GM18502 (cell line): Measurements from ENCODE around the gene KAZN.
"Not testable (repeated sequence)": the region's sequence is repeated elsewhere in the genome, so short reads cannot be mapped to it uniquely, and the experiment has no call there.

Source experiments
- ATAC-seq: cut with Tn5 transposase; IDR thresholded peaks from one replicate; pipeline ENCODE4 v1.9.1; 2021; ENCODE audit warnings: mild to moderate bottlenecking; ENCODE audit not compliant: unreplicated experiment, poor library complexity

Gene KAZN

DNA sequence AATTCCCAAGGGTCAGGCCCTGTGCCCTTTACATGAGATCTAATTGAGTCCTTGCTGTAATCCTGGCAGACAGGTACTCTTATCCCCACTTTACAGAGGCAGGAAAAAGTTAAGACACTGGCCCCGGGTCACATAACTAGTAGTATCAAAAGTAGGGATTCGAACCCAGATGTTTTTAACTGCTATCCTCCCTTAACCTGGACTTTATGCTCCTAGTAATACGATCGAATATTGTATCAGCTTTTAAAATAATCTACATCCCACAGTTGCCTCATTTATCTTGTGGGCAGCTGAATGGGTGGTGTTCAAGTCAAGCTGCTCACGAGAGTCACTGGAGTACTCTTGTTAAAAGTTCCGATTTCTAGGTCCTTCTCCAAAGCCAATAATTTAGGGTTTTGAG, 529.6 kb downstream of the KAZN start:
- ATAC-seq = no peak

DNA sequence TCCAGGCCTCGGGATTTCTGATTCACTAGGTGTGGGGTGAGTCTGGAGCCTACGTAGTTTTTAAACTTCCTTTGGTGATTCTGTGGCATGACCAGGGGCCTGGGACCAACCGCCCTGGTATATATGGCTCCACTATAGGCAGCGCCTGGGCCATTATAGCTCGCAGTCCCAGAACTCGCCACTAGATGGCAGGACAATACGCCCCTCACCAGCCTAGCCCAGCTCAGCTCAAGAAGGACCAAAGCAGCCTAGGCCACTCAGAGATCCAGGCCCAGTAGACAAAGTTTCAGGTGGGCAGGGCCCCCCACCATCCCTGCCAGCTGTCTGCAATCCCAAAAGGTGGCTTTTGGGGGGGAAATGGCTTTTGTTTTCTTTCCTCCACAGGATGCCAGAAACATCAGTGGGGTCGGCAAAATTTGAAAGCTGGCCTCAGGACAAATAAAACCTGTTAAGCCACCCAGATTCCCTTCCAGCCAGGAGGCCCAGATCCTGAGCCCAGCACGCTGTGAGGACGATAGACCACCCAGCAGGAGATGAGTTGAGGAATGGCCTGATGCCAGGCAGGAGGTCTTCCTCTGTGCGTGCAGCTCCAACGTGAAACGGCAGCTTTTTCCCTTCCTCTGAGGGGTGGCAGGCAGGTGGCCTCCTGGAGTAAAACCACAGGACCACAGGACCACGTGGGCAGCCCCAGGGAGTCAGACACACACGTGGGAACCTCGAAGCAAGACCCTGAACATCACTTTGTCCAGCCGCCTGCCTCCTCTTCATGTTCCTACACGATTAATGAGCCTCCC, 530.2 kb downstream of the KAZN start:
- peak; percentile 59 for ATAC-seq

DNA sequence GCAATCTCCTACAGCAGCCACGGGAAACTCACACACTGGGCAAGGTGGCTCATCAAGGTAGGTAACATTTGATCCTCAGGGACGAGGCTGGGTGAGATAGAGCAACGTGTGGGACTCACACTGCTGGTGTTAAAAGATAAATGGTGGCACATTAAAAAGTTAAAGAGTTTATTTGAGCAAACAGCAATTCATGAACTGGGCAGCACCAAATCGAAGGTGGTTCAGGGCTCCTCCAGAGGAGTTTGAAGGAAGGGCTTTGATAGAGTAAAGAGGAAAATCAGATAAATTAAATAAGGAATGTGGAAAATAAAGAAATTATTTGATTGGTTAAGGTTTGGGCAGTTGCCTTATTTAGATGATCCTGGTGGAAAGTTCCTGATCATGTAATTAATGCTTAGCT, 531.5 kb downstream of the KAZN start:
- ATAC-seq = no peak

DNA sequence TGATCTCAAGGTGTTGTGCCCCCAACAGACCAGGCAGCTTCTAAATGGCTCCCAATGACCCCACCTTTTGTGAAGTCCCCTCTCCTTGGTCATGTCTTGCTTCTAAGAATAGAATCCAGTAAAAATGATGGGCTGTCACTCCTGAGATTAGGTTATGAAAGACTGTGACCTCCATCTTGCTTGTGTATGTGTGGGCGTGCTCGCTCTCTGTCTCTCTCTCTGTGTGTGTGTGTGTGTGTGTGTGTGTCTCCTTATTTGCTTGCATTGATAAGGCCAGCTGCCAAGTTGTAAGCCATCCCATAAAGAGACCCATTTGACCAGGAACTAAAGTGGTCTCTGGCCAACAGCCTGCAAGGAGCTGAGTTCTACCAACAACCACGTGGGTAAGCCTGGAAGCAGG, 532.1 kb downstream of the KAZN start:
- ATAC-seq = no peak

DNA sequence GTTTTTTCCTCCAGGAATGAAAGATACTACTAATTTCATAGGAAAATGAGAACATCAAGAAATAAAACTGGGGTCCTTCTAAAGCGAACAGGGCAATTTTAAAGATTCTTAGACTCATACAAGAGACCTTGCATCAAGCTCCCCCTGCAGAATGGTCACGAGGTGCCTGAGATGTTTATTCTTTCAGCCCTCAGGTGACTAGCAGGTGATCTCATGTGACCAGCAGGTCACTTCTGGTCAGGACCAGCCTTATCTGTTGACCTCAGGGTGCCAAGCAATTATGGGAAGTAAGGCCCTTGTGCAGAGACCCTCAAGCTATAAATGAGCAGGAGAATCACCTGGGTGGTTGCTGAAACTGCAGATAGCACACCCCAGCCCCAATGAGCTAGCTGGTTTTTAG, 534.5 kb downstream of the KAZN start:
- ATAC-seq = no peak

DNA sequence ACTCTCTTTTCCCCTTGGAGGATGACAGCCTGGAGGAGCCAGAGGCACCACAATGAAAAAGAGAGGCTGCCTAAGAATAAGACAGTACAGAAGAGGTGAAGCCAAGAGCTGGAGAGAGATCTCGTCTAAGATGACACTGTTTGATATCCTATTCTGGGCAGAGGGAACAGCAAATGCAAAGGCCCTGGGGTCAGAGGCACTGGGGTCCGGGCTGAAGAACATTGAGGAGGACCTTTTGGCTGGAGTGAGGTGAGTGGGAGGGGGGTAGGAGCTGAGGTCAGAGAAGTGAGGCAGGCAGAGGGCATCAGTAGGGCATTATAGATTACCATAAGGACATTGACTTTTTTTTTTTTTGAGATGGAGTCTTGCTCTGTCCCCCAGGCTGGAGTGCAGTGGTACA, 535.8 kb downstream of the KAZN start:
- ATAC-seq = no peak

DNA sequence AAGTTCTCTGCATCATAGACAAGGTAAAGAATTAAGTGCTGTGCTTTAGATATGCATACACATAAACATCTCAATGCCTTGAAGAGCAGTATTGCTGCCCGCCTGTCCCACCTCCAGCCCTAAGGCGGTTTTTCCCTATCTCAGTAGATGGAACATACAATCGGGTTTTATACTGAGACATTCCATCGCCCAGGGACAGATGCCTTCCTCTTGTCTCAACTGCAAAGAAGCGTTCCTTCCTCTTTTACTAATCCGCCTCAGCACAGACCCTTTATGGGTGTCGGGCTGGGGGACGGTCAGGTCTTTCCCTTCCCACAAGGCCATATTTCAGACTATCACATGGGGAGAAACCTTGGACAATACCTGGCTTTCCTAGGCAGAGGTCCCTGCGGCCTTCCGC, 537.1 kb downstream of the KAZN start:
- not testable (repeated sequence) for ATAC-seq

DNA sequence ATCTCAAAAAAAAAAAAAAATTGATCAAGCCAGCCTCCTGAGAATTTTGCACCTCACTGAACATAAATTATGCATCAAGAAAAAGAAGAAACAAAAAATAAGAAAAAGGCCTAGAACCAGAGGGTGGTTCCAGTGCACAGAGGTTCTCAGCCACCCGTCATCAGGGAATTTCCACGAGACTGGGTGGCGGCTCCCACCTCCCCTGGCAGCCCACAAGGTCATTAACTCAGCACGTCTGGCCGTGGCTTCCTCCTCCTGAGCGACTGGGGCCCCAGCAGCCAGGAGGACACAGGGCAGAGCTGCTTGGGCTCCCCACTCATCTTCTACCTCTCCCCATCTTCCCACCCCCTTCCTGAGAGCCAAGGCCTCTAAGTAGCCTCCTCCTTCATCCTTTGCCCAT, 539.3 kb downstream of the KAZN start:
- ATAC-seq = no peak

DNA sequence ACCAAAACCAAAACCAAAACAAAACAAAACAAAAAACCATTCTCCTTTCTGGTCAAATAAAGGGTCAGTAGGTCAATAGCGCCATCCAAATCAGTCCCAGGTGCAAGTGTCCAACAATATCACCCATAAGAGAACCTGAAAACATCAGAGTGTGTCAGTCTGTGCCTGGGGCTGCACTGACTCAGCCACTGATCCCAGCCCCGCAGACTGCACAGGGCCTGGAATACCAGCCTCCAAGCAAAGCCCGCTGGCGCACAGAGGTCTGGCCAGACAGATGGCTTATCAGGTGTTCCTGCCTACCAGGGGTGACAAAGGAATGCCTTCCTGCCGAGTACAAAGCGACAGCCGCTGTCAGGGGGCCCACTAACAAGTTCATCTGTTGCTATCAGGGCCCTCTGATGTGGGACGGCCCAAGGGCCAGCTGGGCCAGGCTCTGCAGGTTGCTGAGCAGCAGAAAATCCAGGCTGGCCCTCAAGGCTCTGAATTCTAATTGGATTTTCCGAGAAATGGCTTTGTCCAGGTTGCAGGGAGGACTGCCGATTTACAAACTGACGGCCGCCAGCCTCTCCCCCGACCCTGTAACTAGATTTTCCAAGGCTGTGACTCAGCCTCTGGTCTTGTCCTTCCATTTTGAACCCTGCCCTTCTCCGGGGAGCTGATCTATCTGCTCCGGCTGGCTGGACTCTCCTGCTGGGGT, 541.3 kb downstream of the KAZN start:
- ATAC-seq = no peak

DNA sequence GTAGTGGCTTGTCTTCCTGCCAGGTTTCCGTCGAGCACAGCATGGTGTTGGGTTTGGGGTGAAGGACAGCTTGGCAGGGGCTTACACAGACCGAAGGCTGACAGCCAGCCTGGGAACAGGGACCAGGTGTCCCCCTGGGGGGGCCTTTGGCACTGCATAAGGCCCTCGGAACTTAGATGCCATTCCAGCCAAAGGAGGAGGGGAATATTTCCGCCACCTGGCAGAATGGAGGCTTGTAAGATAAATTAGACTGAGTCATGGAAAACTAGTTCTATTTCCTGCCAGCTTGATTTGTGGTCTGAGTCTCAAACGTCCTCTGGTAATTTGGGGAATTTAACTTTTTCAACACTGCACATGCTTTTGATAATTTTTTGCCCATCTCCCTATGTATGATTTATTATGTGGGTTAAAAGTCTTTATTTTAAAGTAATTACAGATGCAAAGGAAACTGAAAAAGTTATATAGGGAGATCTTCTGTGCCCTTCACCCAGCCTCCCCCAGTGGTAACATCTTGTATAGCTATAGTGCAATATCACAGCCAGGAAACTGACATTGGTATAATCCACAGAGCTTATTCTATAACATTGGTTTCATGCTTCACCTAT, 543.6 kb downstream of the KAZN start:
- ATAC-seq = no peak

DNA sequence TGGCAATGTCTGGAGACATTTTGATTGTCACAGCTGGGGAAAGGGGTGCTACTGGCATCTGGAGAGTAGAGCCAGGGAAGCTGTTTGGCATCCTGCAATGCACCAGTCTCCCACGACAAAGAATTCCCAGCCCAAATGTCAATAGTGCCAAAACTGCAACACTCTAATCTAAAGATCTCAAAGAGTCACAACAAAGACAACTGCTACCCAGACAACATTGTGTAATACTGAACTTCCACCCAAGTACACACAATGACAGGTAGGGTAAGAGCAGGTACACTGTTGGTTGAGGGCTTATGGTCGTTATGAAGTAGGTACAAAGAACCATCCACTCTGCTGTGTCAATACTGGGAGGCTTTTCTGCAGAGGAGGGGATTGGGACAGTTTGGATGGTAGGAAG, 546.8 kb downstream of the KAZN start:
- ATAC-seq = no peak

DNA sequence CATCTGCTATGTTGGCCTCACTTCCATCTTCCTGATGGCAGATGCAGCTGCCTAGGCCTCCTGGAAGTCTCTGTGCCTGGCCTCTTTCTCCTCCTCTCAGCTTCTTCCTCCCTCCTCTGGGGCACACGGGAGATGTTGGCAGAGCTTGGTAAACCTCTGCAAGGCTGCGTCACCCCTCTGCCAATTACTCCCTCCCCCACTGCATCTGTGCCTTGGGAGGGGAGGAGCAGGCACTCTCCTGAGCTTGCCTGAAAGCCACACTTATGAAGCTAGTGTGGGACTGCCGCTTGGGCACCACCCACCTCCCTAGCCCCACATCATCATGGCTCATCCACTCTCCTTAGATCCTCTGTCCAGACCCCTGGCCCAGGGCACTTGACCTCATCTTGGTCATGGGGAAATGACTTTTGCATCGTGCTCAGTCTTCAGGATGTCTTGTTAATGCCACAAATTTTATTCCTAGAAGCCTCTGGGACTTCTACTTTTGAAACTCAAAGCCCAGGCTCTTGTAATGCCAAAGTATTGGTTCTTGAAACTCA, 547.7 kb downstream of the KAZN start:
- no peak for ATAC-seq

DNA sequence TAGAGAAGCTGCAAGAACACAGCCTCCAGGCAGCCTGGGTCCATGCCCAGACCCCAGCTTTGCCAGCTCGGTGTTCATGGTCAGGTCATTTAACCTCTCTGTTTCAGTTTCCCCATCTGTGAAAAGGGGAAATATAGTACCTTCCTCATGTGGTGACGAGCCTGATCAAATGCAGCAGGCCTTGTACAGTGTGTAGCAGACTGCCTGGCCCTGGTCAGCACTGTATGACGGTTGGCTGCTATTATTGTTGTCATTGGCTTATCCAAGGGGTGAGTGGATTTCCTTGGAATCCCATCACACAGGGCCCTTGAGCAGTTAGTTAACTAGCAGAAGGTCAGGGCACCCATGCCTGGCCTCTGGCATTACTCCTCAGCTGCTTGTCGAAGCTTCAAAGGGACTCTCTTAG, 548.5 kb downstream of the KAZN start:
- ATAC-seq = no peak

DNA sequence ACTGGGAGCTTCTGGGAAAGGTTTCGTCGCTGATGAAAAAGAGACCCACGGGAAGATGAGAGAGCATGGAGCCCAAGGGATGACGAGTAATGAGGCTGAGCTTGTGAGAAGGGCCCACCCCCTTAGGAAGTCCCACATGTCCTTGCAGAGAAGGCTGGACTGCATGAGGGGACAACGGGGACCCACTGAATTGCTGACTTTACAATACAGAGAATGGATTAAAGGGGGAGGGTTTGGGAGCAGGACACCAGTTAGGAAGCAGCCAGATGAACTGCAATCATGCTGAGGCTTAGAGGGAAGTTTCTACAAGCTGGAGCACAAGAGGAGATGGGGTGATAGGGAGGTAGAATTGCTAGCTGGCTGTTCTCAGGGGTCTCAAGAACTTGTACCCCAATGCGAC, 549.5 kb downstream of the KAZN start:
- no peak for ATAC-seq

DNA sequence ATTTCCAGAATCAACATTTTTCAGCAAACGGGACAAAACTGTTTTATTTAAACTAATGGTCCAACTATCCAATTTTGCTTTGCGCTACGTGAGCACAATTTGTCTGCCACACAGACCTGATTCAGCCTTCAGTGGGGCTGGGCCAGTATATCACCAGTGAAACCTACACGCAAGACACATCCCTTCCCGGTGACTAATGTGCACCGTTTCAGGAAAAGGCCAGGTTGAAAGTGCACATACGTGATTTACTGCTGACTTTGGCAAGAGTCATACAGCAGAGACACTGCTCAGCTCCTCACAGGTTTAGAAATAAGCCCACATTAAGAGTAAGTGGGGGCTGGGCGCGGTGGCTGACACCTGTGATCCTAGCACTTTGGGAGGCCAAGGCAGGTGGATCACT, 550.0 kb downstream of the KAZN start:
- no peak for ATAC-seq

DNA sequence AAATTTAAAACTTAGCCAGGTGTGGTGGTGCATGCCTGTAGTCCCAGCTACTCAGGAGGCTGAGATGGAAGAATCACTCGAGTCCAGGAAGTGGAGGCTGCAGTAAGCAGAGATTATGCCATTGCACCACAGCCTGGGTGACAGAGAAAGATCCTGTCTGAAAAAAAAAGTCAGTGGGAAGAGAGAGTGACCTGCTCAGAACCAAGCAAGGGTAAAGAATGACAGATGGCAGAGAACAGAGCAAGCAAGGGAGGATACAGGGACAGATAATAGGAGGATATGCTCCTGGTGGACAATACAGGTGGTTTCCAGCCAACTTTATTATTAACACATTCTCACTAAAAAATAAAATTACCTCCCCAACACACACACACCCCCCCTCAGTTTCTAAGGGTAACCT, 550.5 kb downstream of the KAZN start:
- no peak for ATAC-seq

DNA sequence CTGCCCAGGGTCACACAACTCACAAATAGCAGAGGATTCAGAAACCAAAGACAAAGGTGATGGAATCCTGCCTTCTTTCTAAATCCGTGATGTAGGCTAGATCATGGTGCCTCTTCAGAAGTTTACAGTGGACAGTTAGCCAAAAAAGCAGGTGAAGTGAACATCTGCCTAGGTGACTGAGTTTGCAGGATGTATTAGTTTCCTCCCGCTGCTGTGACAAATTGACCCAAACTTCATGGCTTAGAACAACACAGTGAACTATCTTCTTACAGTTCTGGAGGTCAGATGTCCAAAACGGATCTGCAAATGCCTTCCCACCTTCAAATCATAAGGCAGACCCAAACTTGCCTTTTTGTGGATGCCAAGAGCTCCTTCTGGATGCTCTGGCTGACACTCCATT, 551.9 kb downstream of the KAZN start:
- ATAC-seq = no peak

DNA sequence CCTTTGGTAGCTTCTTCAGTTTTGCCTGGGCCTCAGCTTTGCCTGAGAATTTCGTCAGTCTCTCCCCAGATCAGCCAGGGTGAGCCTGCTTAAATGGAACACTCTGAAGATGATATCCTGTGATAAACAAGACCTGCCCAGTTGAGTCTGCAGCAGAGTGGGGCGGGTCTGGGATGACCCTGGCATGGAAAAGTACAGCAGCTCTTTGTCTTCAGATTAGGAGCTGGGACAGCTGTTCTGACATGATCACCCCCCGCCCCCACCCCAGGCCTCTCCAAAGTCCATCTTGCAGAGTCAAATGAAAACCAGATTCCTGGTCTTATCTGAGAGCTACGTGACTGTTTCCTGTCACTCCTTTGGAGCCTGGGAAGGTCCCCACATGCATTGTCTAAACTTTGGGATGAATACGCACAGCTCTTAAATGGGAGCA, 552.9 kb downstream of the KAZN start:
- no peak for ATAC-seq

DNA sequence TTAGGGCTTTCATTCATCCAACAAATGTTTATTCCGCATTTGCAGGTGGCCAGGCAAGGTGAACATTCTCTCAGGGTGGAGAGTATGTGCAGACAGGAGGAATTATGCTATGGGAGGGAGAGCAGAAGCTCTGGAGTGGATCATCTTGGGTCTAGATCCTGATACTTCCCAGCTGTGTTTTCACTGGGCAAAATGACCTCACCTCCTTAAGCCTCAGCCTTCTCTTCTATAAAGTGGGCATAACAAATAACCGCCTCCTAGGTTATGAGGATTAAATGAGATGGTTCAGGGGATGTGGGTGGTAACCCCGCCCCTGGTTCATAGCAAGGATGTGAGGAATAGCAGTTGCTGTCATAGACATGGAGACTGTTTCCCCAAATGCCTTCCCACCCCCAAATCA, 553.4 kb downstream of the KAZN start:
- no peak for ATAC-seq

DNA sequence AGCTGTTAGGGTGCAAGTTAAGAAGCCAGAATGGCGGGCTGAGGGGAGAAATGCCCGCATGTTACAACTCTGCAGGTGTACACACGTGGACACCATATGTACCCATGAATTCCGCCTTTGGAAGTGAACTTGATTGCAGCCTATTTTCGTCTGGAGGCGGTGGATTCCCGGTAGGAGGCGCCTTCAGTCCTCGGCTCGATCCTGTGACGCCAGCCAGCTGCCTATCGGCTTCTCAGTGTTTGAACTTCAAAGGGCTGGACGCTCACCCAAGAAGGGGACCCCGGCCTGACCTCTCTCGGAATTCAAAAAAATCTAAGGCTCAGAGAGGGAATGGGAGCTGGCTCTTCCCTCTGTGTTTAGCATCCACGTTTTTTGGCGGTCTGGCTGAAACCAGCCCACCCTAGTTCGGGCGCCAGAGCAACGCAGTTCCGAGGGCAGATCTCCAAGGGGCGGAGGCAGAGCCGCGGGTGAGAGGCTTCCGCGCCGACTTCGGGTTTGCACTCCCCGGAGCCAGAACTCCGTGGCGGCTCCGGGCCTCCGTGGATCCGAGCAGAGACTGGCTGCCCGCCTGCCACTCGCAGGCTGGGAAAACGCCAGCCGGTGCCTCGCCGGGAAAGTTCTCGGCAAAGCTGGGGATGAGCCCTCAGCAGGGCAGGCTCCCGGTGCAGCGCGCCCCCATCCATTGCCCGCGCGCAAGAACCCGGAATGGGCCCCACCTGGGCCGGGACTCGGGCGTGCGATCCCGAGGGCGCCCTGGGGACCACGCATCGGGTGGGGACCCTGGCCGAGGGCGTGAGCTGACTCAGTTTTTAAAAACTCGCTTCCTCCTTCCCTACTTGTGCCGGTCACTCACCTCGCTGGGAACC, 554.1 kb downstream of the KAZN start:
- ATAC-seq = no peak
